ENCODE data around the gene ARHGAP15.

The ARHGAP15 gene

GRCh38 chr2:143548032-143548431 is 418.8 kb downstream of the ARHGAP15 start:
- peak; percentile 34 to 42 for DNase-seq

DNA sequence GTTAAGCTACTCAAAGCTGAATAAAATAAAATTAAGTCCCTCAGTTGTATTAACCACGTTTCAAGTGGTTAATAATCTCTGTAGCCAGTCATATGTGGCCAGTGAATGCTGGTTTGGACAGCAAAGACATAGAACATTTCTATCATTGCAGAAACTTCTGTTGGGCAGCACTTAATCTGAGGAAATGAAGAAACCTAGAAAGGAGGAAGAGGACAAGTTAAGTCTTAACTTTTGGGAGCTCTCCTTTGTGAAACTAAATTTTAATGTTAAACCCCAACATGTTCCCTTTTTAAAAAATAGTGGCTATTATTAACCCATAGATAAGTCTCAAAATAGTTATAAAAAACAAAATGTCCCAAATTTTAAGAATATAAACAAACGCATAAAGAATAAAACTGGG is 421.3 kb downstream of the ARHGAP15 start:
- peak in 1 of 2 donors; percentile 23 for DNase-seq

DNA sequence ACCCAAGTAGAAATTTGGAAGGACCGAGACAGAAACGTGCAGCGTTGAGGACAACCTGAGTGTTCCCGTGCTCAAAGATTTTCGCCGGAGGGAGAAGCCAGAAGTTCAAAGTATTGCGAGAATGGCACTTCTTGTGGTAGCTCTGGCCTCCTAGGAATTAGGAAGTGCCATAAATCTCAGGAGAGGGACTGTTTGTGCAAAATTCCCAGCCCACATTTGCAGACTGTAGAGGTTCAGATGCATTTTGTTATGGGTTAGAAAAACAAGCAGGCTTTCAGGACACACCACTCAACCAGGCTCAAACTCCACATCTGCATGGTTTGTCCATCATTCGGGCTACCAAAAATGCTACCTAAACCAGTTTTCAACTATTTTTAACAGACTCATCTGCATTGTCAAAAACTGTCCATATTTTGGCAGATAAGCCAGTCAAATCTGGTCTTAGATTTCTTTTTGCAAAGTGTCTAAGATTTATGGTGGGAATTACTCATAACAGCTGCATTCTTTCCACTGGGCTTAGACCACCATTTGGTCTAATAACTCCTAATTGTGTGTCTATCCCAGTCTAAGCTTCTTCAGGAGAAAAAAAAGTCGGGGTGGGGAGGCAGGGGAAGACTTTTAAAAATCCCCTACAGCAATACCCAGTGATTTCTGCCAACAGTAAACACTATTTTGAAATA is 422.9 kb downstream of the ARHGAP15 start:
- peak in 1 of 2 donors; percentile 5 for DNase-seq

- DNase-seq, result no peak
Measured at GRCh38 chr2:143553261-143553660, 424.0 kb downstream of the ARHGAP15 start.

GRCh38 chr2:143558665-143559064 is 429.4 kb downstream of the ARHGAP15 start:
- DNase-seq, result peak; percentile 11 to 83

GRCh38 chr2:143559147-143559546 is 429.9 kb downstream of the ARHGAP15 start:
- no peak for DNase-seq

DNA sequence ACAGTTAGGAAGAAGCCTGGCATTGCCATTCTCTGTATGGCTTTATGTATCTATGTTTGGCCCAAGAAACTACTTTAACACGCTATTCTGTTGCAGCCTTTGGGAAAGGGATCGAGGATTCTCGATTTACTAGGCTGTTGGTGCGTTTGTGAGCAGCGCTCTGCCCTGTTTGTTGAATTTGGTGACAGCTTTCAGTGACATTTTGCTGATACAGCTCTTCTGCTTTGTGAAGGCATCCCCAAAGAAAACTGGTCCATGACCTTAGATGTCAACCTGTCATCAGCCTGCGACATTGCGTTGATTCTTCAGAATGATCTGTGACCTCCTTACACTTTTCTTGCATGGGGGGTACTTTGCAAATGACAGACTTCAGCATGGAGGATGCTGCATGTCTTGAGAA is 431.5 kb downstream of the ARHGAP15 start:
- no peak for DNase-seq

DNA sequence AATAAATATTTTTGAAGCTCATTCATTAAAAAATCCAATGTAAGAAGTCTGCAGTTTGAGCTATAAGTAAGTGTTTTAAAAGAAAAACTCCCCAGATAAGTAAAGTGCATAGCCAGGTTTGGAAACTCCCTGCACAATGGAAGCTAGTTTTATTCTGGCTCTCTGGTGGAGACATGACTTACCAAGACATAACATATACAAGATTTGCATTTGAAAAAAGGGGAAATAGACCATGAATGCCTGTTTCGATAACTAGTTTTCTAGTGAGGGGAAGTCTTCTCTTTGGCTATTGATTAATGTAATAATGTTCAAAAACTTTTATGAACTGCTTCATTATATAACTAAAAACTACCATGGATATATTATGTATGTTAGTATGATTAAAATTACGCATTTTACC is 435.2 kb downstream of the ARHGAP15 start:
- no peak for DNase-seq

DNA sequence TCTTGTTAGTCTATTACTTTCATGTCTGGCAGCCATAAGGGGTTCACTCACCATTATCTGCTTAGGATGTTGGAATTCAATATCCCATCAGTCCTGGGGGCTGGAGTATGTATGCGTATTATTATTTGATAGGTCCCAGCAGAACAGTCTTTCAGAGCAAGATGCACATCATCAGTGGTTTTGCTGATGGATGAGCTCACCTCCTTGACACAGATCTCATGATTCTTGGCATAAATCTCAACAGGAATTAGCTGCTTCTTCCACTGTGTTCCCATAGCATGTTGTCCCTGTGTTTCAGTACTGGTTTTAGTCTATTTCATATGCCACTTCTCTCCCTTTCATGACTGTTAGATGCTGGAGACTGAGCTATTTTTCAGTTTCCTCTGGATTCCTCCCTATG is 442.5 kb downstream of the ARHGAP15 start:
- no peak for DNase-seq

- no peak for DNase-seq
Measured at GRCh38 chr2:143572421-143572820, 443.2 kb downstream of the ARHGAP15 start.

DNA sequence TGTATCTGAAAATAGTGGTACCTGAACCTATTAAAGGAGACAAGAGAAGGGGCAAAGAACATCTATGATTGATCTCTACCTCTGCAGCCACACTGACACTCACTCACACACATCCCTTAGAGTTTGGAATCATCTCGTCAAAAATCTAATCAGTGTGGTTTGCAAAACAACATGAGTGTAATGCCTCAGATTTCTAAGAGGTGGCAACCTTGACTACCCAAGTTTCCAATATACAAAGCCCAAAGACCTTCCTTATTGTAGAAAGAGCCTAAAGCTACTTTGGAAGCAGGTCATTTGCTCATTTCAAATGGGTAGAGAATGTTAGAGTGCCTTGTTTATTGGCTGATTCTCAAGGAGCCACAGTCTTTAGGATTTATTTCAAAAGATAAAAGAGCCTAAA is 444.9 kb downstream of the ARHGAP15 start:
- no peak for DNase-seq

DNA sequence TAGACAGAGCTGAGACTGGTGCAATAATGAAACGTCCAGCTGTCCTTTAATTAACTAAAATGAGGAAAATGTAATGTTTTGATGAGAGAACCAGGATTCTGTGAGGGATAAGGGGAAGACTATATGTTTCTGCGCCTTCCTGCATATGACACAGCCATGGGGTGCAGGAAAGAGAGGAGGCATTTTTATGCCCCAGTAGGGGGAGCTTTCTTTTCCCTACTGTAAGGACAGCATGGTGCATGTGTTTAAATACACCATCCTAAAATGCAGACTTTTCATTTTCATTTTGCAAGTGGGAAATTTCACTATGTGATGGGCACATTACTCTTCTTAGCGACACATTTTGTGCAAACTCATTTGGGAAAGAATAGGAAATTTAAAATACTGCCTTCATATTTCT is 446.1 kb downstream of the ARHGAP15 start:
- peak in 1 of 2 donors; percentile 23 for DNase-seq

DNA sequence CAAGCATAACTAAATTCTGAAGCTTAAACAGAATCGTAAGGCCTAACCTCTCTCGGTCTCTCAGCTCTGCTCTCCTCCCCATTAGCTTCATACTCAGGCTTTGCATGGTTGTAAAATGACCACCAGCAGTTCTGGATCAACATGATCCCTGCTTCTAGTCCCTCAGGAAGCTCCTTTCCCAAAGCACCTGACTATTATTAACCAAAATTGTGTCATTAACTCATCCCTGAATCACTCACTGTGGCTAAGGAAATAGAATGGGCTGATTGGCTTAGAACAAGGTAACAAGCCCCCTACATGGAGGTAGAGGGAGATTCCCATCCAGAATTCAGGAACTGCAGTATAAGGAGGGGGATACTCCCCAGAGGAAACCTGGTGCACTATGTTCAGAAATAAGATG is 448.3 kb downstream of the ARHGAP15 start:
- no peak for DNase-seq

- no peak for DNase-seq
Measured at GRCh38 chr2:143579456-143579855, 450.2 kb downstream of the ARHGAP15 start.

GRCh38 chr2:143581134-143581533 is 451.9 kb downstream of the ARHGAP15 start:
- DNase-seq, result no peak

GRCh38 chr2:143582046-143582747 is 453.0 kb downstream of the ARHGAP15 start:
- no peak for DNase-seq

DNA sequence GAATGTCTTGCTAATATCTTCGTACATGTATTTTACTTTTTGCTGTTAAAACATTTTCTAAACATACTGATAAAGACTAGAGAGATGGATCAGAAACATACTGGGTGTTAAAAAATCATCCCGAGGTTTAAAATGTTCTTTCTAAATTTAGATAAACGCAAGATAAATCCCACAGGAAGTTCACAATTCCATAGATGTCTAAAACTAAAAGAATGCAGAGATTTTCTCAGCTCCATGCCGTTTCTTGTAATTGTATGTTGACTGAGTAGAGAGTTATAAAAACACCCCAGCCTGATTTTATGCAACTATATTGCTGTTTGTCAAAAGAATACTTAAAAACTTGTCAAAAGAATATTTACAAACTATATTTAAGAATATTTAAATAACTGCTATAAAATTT is 455.7 kb downstream of the ARHGAP15 start:
- no peak for DNase-seq

DNA sequence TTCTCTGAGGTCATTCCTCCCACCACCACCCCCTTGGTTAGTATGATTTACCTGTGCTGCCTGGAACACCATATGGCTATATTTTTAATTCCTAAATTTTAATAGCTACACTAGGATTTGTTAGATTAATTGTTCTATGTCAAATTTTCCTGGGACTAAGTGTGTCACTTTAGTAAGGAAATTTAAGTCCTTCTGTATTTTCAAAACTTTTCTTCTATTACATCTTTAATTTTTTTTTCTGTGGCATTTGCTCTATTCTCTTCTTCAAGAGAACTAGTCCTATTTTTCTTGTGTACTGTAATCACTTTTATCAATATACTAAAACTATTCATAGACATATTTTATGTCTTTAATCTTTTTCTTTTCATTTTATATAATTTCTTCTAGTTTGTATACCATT is 456.9 kb downstream of the ARHGAP15 start:
- no peak for DNase-seq

GRCh38 chr2:143588746-143589145 is 459.5 kb downstream of the ARHGAP15 start:
- peak; percentile 10 to 16 for DNase-seq

GRCh38 chr2:143594161-143594560 is 464.9 kb downstream of the ARHGAP15 start:
- DNase-seq, result no peak

GRCh38 chr2:143594745-143595144 is 465.5 kb downstream of the ARHGAP15 start:
- no peak for DNase-seq

DNA sequence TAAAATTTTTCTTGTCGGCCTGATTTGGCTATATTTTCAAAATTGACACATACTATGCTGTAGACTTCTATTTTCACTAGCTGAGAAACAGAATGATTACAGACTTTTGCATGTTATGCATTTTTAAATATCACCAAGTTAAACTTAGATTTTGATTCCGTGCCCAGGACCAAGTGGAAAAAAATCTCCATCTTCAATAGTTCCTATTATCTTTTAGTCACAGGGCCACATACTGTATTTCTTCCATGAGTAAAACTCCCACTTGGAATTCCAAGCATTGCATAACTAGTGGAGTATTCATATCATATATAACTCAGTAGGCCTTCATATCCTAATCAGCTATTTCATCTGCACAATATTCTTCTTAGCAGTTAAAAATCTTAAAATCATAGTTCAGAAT is 470.9 kb downstream of the ARHGAP15 start:
- no peak for DNase-seq

- no peak for DNase-seq
Measured at GRCh38 chr2:143601828-143602227, 472.6 kb downstream of the ARHGAP15 start.

- no peak for DNase-seq
Measured at GRCh38 chr2:143603035-143603655, 473.9 kb downstream of the ARHGAP15 start.
